Measurements from ENCODE around the gene RAB3IP.

DNA sequence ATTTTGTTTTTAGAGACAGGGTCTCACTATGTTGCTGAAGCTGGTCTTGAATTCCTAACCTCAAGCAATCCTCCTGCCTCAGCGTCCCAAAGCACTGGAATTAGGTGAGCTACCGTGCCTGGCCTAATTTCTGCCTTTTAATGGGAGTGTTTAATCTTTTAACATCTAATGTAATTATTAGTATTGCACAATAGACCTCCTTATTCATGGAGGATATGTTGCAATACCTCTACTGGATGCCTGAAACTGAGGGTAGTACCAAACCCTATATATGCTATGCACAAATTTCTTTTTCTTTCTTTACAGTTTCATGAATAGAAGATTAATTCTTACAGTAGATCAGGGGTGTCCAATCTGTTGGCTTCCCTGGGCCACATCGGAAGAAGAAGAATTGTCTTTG, 134.1 kb downstream of the RAB3IP start:
- TF ChIP-seq, protein P1, sequence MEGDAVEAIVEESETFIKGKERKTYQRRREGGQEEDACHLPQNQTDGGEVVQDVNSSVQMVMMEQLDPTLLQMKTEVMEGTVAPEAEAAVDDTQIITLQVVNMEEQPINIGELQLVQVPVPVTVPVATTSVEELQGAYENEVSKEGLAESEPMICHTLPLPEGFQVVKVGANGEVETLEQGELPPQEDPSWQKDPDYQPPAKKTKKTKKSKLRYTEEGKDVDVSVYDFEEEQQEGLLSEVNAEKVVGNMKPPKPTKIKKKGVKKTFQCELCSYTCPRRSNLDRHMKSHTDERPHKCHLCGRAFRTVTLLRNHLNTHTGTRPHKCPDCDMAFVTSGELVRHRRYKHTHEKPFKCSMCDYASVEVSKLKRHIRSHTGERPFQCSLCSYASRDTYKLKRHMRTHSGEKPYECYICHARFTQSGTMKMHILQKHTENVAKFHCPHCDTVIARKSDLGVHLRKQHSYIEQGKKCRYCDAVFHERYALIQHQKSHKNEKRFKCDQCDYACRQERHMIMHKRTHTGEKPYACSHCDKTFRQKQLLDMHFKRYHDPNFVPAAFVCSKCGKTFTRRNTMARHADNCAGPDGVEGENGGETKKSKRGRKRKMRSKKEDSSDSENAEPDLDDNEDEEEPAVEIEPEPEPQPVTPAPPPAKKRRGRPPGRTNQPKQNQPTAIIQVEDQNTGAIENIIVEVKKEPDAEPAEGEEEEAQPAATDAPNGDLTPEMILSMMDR (conservative IDR thresholded peaks at IDR 0.05; ENCODE audit: low read depth, low read length), result no peak
- TF ChIP-seq EZH2 (IDR thresholded peaks at IDR 0.05; ENCODE audit: borderline replicate concordance, low read depth, low read length, poor library complexity, severe bottlenecking), result no peak
